ENCODE data around the gene DENND4A. TPM values are rescaled to one million over a fixed set of nuclear protein-coding genes. Genes with fewer than 3 reads are reported as not detected.

The DENND4A gene
- total RNA-seq, 3 donors from 2014 or later (not counting 1 experiment from before 2014, with no cell fraction given): 65.8 to 84.6 (median 66.1) TPM

GRCh38 chr15:65835447-65835846, 43.4 kb upstream of the DENND4A start:
- intact Hi-C loops (cut with micrococcal nuclease): no loop called here
- Histone ChIP-seq H3K27ac (ENCODE audit: low read length) (no peak overlapping the region), H3K9me3 (ENCODE audit: control insufficient read depth, insufficient read depth, low read length) (no peaks in the 10 kb centered on the region), H3K36me3 (ENCODE audit: control insufficient read depth, insufficient read depth, low read length) (no peaks in the 10 kb centered on the region), H3K27me3 (ENCODE audit: control insufficient read depth, insufficient read depth, low read length) (no peaks in the 10 kb centered on the region), H3K4me1 (ENCODE audit: control insufficient read depth, insufficient read depth, low read length) (peaks cover 35% of the 10 kb centered on the region), H3K4me3 (ENCODE audit: low read length) (no peak overlapping the region)
- peaks cover 28 to 39% of the 10 kb centered on the region in 2 donors for H3K4me1 Mint-ChIP-seq
- no peak overlapping the region for H3K4me3 Mint-ChIP-seq
- 59% methylated on average over 4 of the region's 4 CpGs for WGBS (ENCODE audit: insufficient coverage)
- H3K9me3 Mint-ChIP-seq: no peaks in the 10 kb centered on the region
- no peaks in the 10 kb centered on the region for H3K27me3 Mint-ChIP-seq (ENCODE audit: low read depth in 2 of 2)
- DNase-seq (no peak), ATAC-seq (no peak)
- TF ChIP-seq, protein P1, sequence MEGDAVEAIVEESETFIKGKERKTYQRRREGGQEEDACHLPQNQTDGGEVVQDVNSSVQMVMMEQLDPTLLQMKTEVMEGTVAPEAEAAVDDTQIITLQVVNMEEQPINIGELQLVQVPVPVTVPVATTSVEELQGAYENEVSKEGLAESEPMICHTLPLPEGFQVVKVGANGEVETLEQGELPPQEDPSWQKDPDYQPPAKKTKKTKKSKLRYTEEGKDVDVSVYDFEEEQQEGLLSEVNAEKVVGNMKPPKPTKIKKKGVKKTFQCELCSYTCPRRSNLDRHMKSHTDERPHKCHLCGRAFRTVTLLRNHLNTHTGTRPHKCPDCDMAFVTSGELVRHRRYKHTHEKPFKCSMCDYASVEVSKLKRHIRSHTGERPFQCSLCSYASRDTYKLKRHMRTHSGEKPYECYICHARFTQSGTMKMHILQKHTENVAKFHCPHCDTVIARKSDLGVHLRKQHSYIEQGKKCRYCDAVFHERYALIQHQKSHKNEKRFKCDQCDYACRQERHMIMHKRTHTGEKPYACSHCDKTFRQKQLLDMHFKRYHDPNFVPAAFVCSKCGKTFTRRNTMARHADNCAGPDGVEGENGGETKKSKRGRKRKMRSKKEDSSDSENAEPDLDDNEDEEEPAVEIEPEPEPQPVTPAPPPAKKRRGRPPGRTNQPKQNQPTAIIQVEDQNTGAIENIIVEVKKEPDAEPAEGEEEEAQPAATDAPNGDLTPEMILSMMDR (IDR thresholded peaks at IDR 0.05): no peak
- no peaks in the 10 kb centered on the region for H3K36me3 Mint-ChIP-seq
- peak overlapping the region; percentile 6 to 51 for H3K27ac Mint-ChIP-seq

DNA sequence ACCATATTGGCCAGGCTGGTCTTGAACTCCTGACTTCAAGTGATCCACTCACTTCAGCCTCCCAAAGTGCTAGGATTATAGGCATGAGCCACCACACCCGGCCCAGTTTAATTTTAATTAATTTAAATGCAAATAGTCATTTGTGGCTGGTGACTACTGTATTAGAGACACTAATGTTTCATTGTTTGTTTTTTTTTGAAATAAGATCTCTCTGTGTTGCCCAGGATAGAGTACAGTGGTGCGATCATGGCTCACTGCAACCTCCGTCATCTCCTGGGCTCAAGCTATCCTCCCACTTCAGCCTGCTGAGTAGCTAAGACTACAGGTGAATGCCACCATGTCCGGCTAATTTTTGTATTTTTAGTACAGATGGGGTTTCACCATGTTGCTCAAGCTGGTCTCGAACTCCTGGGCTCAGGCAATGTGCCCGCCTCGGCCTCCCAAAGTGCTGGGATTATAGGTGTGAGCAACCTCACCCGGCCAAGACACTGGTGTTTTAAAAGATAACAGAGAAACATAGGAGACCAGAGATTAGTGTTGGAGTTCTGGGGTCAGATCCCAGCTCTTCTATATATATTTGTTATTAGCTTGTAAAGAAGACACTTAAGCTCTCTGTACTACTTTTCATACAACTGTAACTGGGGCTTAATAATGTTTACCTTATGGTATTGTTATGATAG, 42.6 kb upstream of the DENND4A start:
- H3K4me1 Mint-ChIP-seq: peaks cover 28 to 39% of the 10 kb centered on the region in 2 donors
- peaks cover 35% of the 10 kb centered on the region for H3K4me1 ChIP-seq (ENCODE audit: control insufficient read depth, insufficient read depth, low read length)
- DNase-seq (no peak), ATAC-seq (no peak)
- peak overlapping the region; percentile 6 to 51 for H3K27ac Mint-ChIP-seq
- no peaks in the 10 kb centered on the region for H3K36me3 Mint-ChIP-seq
- intact Hi-C loops (cut with micrococcal nuclease): loop anchor here (5.0 kb wide), 1 partner anchor 57 kb away; no protein-coding TSS in a partner anchor
- no peaks in the 10 kb centered on the region for H3K9me3 ChIP-seq (ENCODE audit: control insufficient read depth, insufficient read depth, low read length)
- H3K4me3 Mint-ChIP-seq: no peak overlapping the region
- no peaks in the 10 kb centered on the region for H3K36me3 ChIP-seq (ENCODE audit: control insufficient read depth, insufficient read depth, low read length)
- H3K27ac ChIP-seq (ENCODE audit: low read length): no peak overlapping the region
- WGBS (ENCODE audit: insufficient coverage): 95% methylated on average over 7 of the region's 8 CpGs
- no peaks in the 10 kb centered on the region for H3K27me3 Mint-ChIP-seq (ENCODE audit: low read depth in 2 of 2)
- TF ChIP-seq, protein P1 (IDR thresholded peaks at IDR 0.05): no peak
- no peak overlapping the region for H3K4me3 ChIP-seq (ENCODE audit: low read length)
- no peaks in the 10 kb centered on the region for H3K27me3 ChIP-seq (ENCODE audit: control insufficient read depth, insufficient read depth, low read length)
- H3K9me3 Mint-ChIP-seq: no peaks in the 10 kb centered on the region

DNA sequence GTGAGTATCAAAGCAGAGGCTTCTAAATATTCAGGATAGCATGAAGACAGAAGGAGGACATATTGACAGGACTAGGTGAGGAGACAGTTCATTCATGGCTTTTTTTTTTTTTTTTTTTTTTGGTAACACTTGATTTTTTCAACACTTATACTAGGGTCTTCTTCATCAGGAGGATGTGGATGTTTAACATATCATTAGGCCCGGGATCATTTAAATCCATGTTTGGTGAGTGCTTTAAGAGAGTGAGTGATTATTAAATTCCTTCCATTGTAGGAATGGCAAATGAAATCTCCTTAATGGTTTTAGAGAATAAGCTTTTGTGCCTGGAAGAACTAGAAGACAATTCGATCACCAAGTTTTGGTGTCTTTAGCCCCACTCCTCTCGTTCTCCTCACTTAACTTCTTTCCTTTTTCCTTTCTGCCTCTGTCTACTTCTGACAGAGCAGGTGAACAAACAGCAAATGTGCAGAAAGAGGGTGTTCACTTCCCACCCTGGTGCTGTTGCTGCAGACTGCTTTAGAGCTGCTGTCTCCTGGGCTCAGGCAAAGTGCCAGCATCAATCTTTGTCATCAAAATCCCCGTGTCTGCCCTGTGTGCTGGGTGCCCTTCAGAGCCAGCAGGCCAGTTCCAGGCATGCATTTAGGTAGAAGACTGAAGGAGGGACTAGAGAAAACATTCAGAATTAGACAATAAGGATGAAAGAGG, 41.6 kb upstream of the DENND4A start:
- H3K4me3 Mint-ChIP-seq: peak overlapping the region; percentile 86
- intact Hi-C loops (cut with micrococcal nuclease): loop anchor here (2.0 to 5.0 kb wide), 2 partner anchors 15 to 56 kb away; no protein-coding TSS in a partner anchor
- H3K27ac ChIP-seq (ENCODE audit: low read length): peak overlapping the region; percentile 87
- no peaks in the 10 kb centered on the region for H3K36me3 Mint-ChIP-seq
- TF ChIP-seq, protein P1 (IDR thresholded peaks at IDR 0.05): no peak
- DNase-seq: peak in 1 of 2 donors; percentile 64
- no peak overlapping the region for H3K4me3 ChIP-seq (ENCODE audit: low read length)
- H3K4me1 Mint-ChIP-seq: peaks cover 37 to 45% of the 10 kb centered on the region in 2 donors
- H3K9me3 ChIP-seq (ENCODE audit: control insufficient read depth, insufficient read depth, low read length): no peaks in the 10 kb centered on the region
- no peaks in the 10 kb centered on the region for H3K27me3 Mint-ChIP-seq (ENCODE audit: low read depth in 2 of 2)
- ATAC-seq: peak in 1 of 3 donors; percentile 19
- H3K9me3 Mint-ChIP-seq: no peaks in the 10 kb centered on the region
- WGBS (ENCODE audit: insufficient coverage): 46% methylated on average over 4 of the region's 4 CpGs
- H3K27me3 ChIP-seq (ENCODE audit: control insufficient read depth, insufficient read depth, low read length): no peaks in the 10 kb centered on the region
- no peaks in the 10 kb centered on the region for H3K36me3 ChIP-seq (ENCODE audit: control insufficient read depth, insufficient read depth, low read length)
- peak overlapping the region; percentile 97 to 98 for H3K27ac Mint-ChIP-seq
- H3K4me1 ChIP-seq (ENCODE audit: control insufficient read depth, insufficient read depth, low read length): peaks cover 43% of the 10 kb centered on the region
